Keratinocyte (primary cell): ENCODE data around the gene RAB30.

ENCODE experiments used
- CTCF ChIP-seq, 3 experiments: IDR thresholded peaks in 1 of 3; conservative IDR thresholded peaks in 1 of 3; optimal IDR thresholded peaks in 1 of 3; 2 replicates in 2 of 3; 3 replicates in 1 of 3; pipeline versions ENCODE3 to v1.5.1; 2011; ENCODE audit warnings: low read length in 3 of 3, mild to moderate bottlenecking in 3 of 3, moderate library complexity in 2 of 3, control low read depth in 1 of 3, inconsistent platforms in 1 of 3; ENCODE audit not compliant: insufficient read depth in 2 of 3; ENCODE audit errors: extremely low read depth in 1 of 3
- EZH2 ChIP-seq: IDR thresholded peaks from one replicate; pipeline ENCODE4 v1.6.1; 2012; ENCODE audit warnings: inconsistent platforms, mild to moderate bottlenecking, low read length, moderate library complexity

GRCh38 chr11:82949352-82949751 lies 122.3 kb downstream of the RAB30 start:
- no peak for TF ChIP-seq CTCF (optimal IDR thresholded peaks at IDR 0.05 in 1 of 3, IDR thresholded peaks at IDR 0.05 in 1 of 3, conservative IDR thresholded peaks at IDR 0.05 in 1 of 3; ENCODE audit: extremely low read depth in 1 of 3, insufficient read depth in 2 of 3, low read length in 3 of 3)
- TF ChIP-seq EZH2 = no peak
